Breast epithelium (tissue), 3 donors: ENCODE data around the gene HES3.

Source experiments
- CTCF ChIP-seq, 3 donors: fragments of 450-650 bp; IDR thresholded peaks; one replicate each; pipeline ENCODE4 v1.5.1; 2016 to 2017; ENCODE audit warnings: antibody characterized with exemption in 3 of 3, mild to moderate bottlenecking in 3 of 3, moderate library complexity in 3 of 3
- POLR2A ChIP-seq: fragments of 450-650 bp; IDR thresholded peaks from one replicate; pipeline ENCODE4 v1.6.1; 2016; ENCODE audit warnings: antibody characterized with exemption, mild to moderate bottlenecking, moderate library complexity

- TF ChIP-seq CTCF (IDR thresholded peaks at IDR 0.05) = no peak
- TF ChIP-seq POLR2A = no peak
These were observed 44.0 kb downstream of the HES3 start for GRCh38 chr1:6288026-6288425.
